Spinal cord (tissue), 10 donors: ENCODE data around the gene IL17A. TPM values are rescaled to one million over a fixed set of nuclear protein-coding genes. Genes with fewer than 3 reads are reported as not detected.
A peak's percentile ranks its signal among the peaks of the same experiment; 100 is the strongest.

Source experiments
- DNase-seq, 6 donors: peaks; one replicate each; pipeline versions ENCODE4 v3.0.0 to v3.0.0-alpha.2; 2013 to 2015; ENCODE audit warnings: low spot score in 6 of 6, low read depth in 4 of 6
- H3K27ac ChIP-seq: one replicate; pipeline ENCODE4 v1.5.1; 2013; ENCODE audit warnings: low read depth, low read length, control low read depth
- H3K27me3 ChIP-seq: one replicate; pipeline ENCODE4 v1.6.1; 2013; ENCODE audit warnings: low read length; ENCODE audit not compliant: control insufficient read depth, insufficient read depth
- H3K36me3 ChIP-seq: one replicate; pipeline ENCODE4 v1.6.1; 2013; ENCODE audit warnings: low read length; ENCODE audit not compliant: control insufficient read depth, insufficient read depth
- H3K4me1 ChIP-seq: one replicate; pipeline ENCODE4 v1.6.1; 2013; ENCODE audit warnings: low read length; ENCODE audit not compliant: control insufficient read depth, insufficient read depth
- H3K4me3 ChIP-seq: one replicate; pipeline ENCODE4 v1.5.1; 2013; ENCODE audit warnings: low read depth, low read length, control low read depth
- H3K9me3 ChIP-seq: one replicate; pipeline ENCODE4 v1.6.1; 2013; ENCODE audit warnings: low read length; ENCODE audit not compliant: control insufficient read depth, insufficient read depth
- WGBS: methylation state at CpG from one replicate; pipeline ENCODE4 v1.1.5; 2013; ENCODE audit warnings: missing lambda C conversion rate; ENCODE audit not compliant: insufficient coverage; 5-methylcytosine and 5-hydroxymethylcytosine counted together
- polyA plus RNA-seq, 2 donors: library from polyadenylated mRNA; unstranded; fragments of 120-200 nt; gene quantifications; one replicate each; pipeline ENCODE4 v1.2.1, GENCODE V29; 2013; ENCODE audit not compliant: insufficient read length in 2 of 2
- small RNA-seq: library from RNA; depleted of rRNA; stranded (forward); fragments of <200 nt; gene quantifications from one replicate; pipeline ENCODE3, GENCODE V24; 2014; ENCODE audit warnings: low replicate concordance
- total RNA-seq, 2 donors: library from RNA; depleted of rRNA in 1 of 2; stranded (reverse); fragments of 120-200 nt in 1 of 2; fragments of >200 nt in 1 of 2; gene quantifications; one replicate each; pipeline versions ENCODE4 v1.2.3 to v1.2.4, GENCODE V29; 2013 to 2014
- donor health status: healthy.

Gene IL17A
- total and polyA plus RNA-seq, 4 donors: not detected

DNA sequence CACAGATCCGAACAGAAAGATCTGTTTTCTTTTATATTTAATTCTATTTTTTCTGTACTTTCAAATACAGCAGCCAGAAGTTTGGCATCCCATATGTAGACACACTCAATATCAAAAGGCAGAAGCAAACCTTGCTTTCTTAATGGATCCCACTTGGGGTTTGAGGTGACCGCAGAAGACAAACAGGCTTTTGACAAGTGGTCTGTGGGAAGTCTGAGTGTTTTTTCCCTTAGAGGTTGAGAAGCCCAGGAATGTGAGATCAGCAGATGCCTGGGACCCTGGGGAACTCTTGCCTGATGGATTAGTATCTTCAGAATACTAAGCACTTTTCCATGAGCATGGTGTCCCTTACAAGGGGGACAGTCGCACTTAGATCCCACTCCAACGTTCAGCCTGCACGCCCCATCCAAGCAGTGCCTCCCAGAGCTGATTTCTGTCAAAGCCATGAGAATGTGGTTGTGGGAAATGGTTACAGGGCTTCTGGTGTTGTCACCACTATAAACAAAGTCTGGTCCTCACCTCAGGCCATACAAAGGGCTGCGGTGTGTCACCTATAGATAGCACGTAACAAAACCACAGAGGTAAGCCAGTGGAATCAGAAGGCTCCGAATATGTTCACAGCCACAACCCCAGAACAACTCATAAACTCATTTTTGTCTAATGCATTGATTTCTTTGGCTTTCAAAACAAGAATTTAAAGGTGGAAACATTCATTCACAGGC lies 45.4 kb downstream of the IL17A start:
- no peak overlapping the region for H3K27ac ChIP-seq
- H3K36me3 ChIP-seq: no peaks in the 10 kb centered on the region
- H3K4me3 ChIP-seq: no peak overlapping the region
- WGBS: 90% methylated on average over 3 of the region's 8 CpGs
- DNase-seq: no peak
- H3K27me3 ChIP-seq: no peaks in the 10 kb centered on the region
- H3K4me1 ChIP-seq: no peaks in the 10 kb centered on the region
- H3K9me3 ChIP-seq: no peaks in the 10 kb centered on the region

- Histone ChIP-seq H3K9me3 (no peaks in the 10 kb centered on the region), H3K4me1 (no peaks in the 10 kb centered on the region), H3K27ac (no peak overlapping the region), H3K4me3 (no peak overlapping the region), H3K36me3 (no peaks in the 10 kb centered on the region), H3K27me3 (no peaks in the 10 kb centered on the region)
- WGBS: no CpG with 5 or more reads among the region's 4 CpGs
- DNase-seq: peak in 2 of 6 donors; percentile 4 to 17
These were observed 46.8 kb downstream of the IL17A start for GRCh38 chr6:52233005-52233404.

DNA sequence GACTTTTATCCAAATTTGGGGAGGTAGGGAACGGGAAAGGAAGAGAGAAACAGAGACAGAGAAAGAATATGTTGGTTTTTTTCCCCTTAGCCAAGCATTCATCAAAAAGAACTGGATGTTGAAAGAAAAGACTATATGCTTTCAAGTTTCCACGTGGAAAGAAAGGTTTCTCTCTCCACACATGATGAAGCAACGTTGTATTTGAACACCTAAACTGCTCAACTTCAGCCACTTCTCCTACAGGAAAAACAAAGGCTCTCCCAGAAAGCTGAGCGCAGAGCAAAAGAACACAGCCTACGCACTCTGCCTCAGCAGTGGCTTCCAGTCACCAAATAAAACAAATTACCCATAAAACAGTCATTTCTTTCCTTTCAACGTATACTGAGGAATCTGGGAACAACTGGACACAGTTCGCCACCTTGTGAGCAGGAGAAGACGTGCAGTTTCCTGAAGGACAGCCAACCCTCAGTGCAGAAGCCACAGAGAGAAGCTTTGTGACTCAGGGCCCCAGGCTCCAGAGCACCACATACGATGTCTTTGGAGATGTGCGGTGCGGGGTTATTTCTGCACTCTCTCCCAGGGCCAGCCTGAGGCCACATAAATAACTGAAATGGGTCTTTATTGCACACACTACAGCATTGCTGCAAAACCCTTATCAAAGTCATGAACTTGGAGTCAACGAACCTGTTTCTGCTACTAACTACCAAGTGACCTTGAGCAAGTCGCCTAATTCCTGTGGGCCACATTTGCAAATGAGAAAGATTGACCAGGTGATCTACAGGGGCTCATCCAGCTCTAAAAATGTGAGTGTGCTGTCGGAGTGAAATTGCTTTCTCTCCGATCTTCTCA lies 48.0 kb downstream of the IL17A start:
- H3K36me3 ChIP-seq: no peaks in the 10 kb centered on the region
- no peaks in the 10 kb centered on the region for H3K27me3 ChIP-seq
- H3K4me3 ChIP-seq: no peak overlapping the region
- DNase-seq: peak in 4 of 6 donors; percentile 9 to 56 (median 31)
- WGBS: 37% methylated on average over 10 of the region's 15 CpGs
- no peak overlapping the region for H3K27ac ChIP-seq
- H3K4me1 ChIP-seq: no peaks in the 10 kb centered on the region
- H3K9me3 ChIP-seq: no peaks in the 10 kb centered on the region

Small RNA genes lying within 50 kb of the gene (small RNA-seq; reads per million reads assigned to genes)
- gene MIR133B: 0.22 reads per million, percentile 11 among the genes with 10 or more reads in this experiment
- 0.47 reads per million, percentile 53 among the genes with 10 or more reads in this experiment for gene MIR206

Other genes with a start within 250 kb of the IL17A start
- under 1 TPM; 0.10 to 0.11 TPM for gene PKHD1, start 98.8 kb upstream of the IL17A start, total RNA-seq
- gene PKHD1, start 98.8 kb upstream of the IL17A start, polyA plus RNA-seq: under 1 TPM; 0.16 to 0.20 TPM
- not detected for gene IL17F, start 58.1 kb downstream of the IL17A start, total RNA-seq
- not detected for gene IL17F, start 58.1 kb downstream of the IL17A start, polyA plus RNA-seq
- 10 to 100 TPM; 31.9 to 61.4 TPM for gene MCM3, start 98.4 kb downstream of the IL17A start, total RNA-seq
- 10 to 100 TPM; 34.4 to 36.0 TPM for gene MCM3, start 98.4 kb downstream of the IL17A start, polyA plus RNA-seq
- 10 to 100 TPM; 43.3 to 60.1 TPM for gene PAQR8, start 175.8 kb downstream of the IL17A start, total RNA-seq
- 10 to 100 TPM; 36.0 to 38.5 TPM for gene PAQR8, start 175.8 kb downstream of the IL17A start, polyA plus RNA-seq
- 10 to 100 TPM; 44.3 to 76.0 TPM for gene EFHC1, start 234.0 kb downstream of the IL17A start, total RNA-seq
- gene EFHC1, start 234.0 kb downstream of the IL17A start, polyA plus RNA-seq: 10 to 100 TPM; 43.5 to 44.4 TPM